Neural cell (in vitro differentiated cells): ENCODE results near the gene IL22RA2.

Experiments
- EZH2 ChIP-seq: fragments of 200-600, 300-800 bp; shearing (Covaris generic), sonication (generic); IDR thresholded peaks from 2 replicates; pipeline ENCODE4 v1.6.1; 2014; ENCODE audit warnings: antibody characterized with exemption, low read length, borderline replicate concordance, mild to moderate bottlenecking; ENCODE audit not compliant: insufficient read depth, poor library complexity, severe bottlenecking
- TF ChIP-seq, protein P1 (sequence below): fragments of 450-650 bp; IDR thresholded peaks from 2 replicates; pipeline ENCODE4 v1.5.1; 2014; ENCODE audit warnings: antibody characterized with exemption, mild to moderate bottlenecking, moderate library complexity; ENCODE audit not compliant: poor library complexity, severe bottlenecking

DNA sequence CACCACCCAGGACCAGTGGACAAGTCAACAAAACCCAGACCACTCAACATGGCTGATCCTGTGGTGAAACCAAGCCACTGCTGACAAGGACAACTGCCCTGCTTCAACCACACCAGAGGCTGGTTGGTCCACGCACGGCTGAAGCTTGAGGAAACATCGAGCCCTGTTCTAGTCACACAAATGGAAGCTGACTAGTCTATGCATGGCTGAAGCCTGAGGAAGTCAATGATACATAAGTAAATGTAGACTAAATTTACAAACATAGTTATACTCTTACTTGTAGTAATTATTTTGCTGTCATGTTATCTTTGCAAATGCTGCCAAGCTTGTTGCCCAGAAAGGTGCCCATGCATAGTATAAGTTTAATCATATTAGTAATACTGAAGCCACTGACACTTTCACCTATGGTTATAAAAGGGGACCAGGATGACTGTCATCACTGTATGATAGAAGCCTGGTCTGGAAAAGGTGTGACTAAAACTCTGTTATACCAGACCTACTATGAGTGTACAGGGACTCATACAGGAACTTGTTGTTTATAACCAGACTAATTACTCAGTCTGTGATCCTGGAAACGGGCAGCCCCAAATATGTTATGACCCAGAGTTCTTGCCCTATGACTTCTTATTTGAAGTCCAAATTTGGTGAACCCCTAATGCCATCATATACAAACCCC lies 5.6 kb downstream of the IL22RA2 start:
- no peak for TF ChIP-seq EZH2
- TF ChIP-seq, protein P1, sequence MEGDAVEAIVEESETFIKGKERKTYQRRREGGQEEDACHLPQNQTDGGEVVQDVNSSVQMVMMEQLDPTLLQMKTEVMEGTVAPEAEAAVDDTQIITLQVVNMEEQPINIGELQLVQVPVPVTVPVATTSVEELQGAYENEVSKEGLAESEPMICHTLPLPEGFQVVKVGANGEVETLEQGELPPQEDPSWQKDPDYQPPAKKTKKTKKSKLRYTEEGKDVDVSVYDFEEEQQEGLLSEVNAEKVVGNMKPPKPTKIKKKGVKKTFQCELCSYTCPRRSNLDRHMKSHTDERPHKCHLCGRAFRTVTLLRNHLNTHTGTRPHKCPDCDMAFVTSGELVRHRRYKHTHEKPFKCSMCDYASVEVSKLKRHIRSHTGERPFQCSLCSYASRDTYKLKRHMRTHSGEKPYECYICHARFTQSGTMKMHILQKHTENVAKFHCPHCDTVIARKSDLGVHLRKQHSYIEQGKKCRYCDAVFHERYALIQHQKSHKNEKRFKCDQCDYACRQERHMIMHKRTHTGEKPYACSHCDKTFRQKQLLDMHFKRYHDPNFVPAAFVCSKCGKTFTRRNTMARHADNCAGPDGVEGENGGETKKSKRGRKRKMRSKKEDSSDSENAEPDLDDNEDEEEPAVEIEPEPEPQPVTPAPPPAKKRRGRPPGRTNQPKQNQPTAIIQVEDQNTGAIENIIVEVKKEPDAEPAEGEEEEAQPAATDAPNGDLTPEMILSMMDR: no peak
